Smooth muscle cell of the coronary artery (primary cell): ENCODE data around the gene OLAH. TPM values are rescaled to one million over a fixed set of nuclear protein-coding genes. Genes with fewer than 3 reads are reported as not detected.

ENCODE experiments used
- total RNA-seq: library from RNA; depleted of rRNA; stranded (reverse); fragments of >200 nt; gene quantifications from 2 replicates; pipeline ENCODE4 v1.2.3, GENCODE V29; 2014; ENCODE audit warnings: low replicate concordance

Gene OLAH
- not detected in 2 replicates for total RNA-seq

GRCh38 chr10:15043674-15044073 is at the start of gene OLAH:
TSS of gene OLAH (plus strand) at chr10:15043943. CDS start at chr10:15047289, 3,346 bp downstream.

GRCh38 chr10:15088428-15089261 is 44.9 kb downstream of the OLAH start, which contains the start of gene ACBD7:
TSS of gene ACBD7 (minus strand) at chr10:15088776. CDS start at chr10:15088728, 48 bp downstream.

GRCh38 chr10:15097011-15097812 is 53.5 kb downstream of the OLAH start, which contains the start of gene RPP38:
TSS of gene RPP38 (plus strand) at chr10:15097355. CDS start at chr10:15103315, 5,960 bp downstream.

Other genes with a start within 250 kb of the OLAH start
- gene CDNF, start 205.9 kb upstream of the OLAH start, total RNA-seq = 0.35 and 0.83 TPM in 2 replicates
- gene HSPA14, start 205.6 kb upstream of the OLAH start, total RNA-seq = 5.4 and 7.6 TPM in 2 replicates
- 11.7 and 16.5 TPM in 2 replicates for gene MSANTD7, start 205.6 kb upstream of the OLAH start, total RNA-seq
- 4.4 and 7.5 TPM in 2 replicates for gene SUV39H2, start 165.1 kb upstream of the OLAH start, total RNA-seq
- gene DCLRE1C, start 89.8 kb upstream of the OLAH start, total RNA-seq = 5.0 and 19.0 TPM in 2 replicates
- 0.94 TPM in 1 of 2 replicates, not detected in the other for gene MEIG1, start 84.6 kb upstream of the OLAH start, total RNA-seq
- 0.12 and 1.1 TPM in 2 replicates for gene ACBD7, start 44.8 kb downstream of the OLAH start, total RNA-seq
- 8.2 and 8.9 TPM in 2 replicates for gene RPP38, start 53.4 kb downstream of the OLAH start, total RNA-seq
- gene NMT2, start 124.8 kb downstream of the OLAH start, total RNA-seq = 24.2 and 36.1 TPM in 2 replicates